Measurements from ENCODE around the gene PACSIN3. TPM values are rescaled to one million over a fixed set of nuclear protein-coding genes. Genes with fewer than 3 reads are reported as not detected.

The PACSIN3 gene
- 32.9 TPM for polyA plus RNA-seq (2012; ENCODE audit: insufficient read length, low read depth)

GRCh38 chr11:47186076-47186699 is at the start of gene PACSIN3:
TSS of gene PACSIN3 (minus strand) at chr11:47186434. CDS start at chr11:47182727, 3,707 bp downstream.
- TF ChIP-seq FOXP2 (optimal IDR thresholded peaks at IDR 0.05; ENCODE audit: borderline replicate concordance, extremely low read depth, extremely low read length, insufficient read depth) (no peak), POLR2AphosphoS5 (IDR thresholded peaks at IDR 0.05; ENCODE audit: low read depth, low read length) (no peak), TAF1 (IDR thresholded peaks at IDR 0.05; ENCODE audit: borderline replicate concordance, insufficient read depth, low read length) (no peak), SIN3A (IDR thresholded peaks at IDR 0.05; ENCODE audit: borderline replicate concordance, insufficient read depth, low read length) (no peak)
- TF ChIP-seq, protein P1, sequence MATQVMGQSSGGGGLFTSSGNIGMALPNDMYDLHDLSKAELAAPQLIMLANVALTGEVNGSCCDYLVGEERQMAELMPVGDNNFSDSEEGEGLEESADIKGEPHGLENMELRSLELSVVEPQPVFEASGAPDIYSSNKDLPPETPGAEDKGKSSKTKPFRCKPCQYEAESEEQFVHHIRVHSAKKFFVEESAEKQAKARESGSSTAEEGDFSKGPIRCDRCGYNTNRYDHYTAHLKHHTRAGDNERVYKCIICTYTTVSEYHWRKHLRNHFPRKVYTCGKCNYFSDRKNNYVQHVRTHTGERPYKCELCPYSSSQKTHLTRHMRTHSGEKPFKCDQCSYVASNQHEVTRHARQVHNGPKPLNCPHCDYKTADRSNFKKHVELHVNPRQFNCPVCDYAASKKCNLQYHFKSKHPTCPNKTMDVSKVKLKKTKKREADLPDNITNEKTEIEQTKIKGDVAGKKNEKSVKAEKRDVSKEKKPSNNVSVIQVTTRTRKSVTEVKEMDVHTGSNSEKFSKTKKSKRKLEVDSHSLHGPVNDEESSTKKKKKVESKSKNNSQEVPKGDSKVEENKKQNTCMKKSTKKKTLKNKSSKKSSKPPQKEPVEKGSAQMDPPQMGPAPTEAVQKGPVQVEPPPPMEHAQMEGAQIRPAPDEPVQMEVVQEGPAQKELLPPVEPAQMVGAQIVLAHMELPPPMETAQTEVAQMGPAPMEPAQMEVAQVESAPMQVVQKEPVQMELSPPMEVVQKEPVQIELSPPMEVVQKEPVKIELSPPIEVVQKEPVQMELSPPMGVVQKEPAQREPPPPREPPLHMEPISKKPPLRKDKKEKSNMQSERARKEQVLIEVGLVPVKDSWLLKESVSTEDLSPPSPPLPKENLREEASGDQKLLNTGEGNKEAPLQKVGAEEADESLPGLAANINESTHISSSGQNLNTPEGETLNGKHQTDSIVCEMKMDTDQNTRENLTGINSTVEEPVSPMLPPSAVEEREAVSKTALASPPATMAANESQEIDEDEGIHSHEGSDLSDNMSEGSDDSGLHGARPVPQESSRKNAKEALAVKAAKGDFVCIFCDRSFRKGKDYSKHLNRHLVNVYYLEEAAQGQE (IDR thresholded peaks at IDR 0.05; ENCODE audit: insufficient read depth in 1 of 2, low read depth in 2 of 2, low read length in 2 of 2), result no peak

DNA sequence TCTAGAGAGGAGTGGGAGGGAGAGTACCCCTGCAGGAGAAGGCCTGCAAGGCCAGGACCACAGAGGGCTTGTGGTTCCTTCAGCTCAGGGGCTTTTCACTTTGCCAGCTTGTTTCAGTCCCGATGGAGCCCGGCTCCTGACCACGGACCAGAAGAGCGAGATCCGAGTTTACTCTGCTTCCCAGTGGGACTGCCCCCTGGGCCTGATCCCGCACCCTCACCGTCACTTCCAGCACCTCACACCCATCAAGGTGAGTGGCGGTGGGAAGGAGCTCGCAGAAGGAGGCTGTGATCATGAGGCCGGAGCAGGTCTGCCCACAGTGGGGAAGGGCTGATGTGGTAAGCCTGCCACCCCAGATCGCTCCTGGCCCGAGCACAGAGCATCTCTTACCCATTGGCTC is 48.9 kb upstream of the PACSIN3 start:
- TF ChIP-seq, protein P1 (IDR thresholded peaks at IDR 0.05; ENCODE audit: insufficient read depth in 1 of 2, low read depth in 2 of 2, low read length in 2 of 2), result no peak
- no peak for TF ChIP-seq TAF1 (IDR thresholded peaks at IDR 0.05; ENCODE audit: borderline replicate concordance, insufficient read depth, low read length)

- TF ChIP-seq SIN3A (IDR thresholded peaks at IDR 0.05; ENCODE audit: borderline replicate concordance, insufficient read depth, low read length) (no peak), TAF1 (IDR thresholded peaks at IDR 0.05; ENCODE audit: borderline replicate concordance, insufficient read depth, low read length) (no peak), POLR2AphosphoS5 (IDR thresholded peaks at IDR 0.05; ENCODE audit: low read depth, low read length) (no peak), FOXP2 (optimal IDR thresholded peaks at IDR 0.05; ENCODE audit: borderline replicate concordance, extremely low read depth, extremely low read length, insufficient read depth) (no peak)
Observed at GRCh38 chr11:47234669-47235100, 48.5 kb upstream of the PACSIN3 start.

- no peak for TF ChIP-seq TAF1 (IDR thresholded peaks at IDR 0.05; ENCODE audit: borderline replicate concordance, insufficient read depth, low read length)
- no peak for TF ChIP-seq SIN3A (IDR thresholded peaks at IDR 0.05; ENCODE audit: borderline replicate concordance, insufficient read depth, low read length)
- TF ChIP-seq POLR2AphosphoS5 (IDR thresholded peaks at IDR 0.05; ENCODE audit: low read depth, low read length), result no peak
- no peak for TF ChIP-seq FOXP2 (optimal IDR thresholded peaks at IDR 0.05; ENCODE audit: borderline replicate concordance, extremely low read depth, extremely low read length, insufficient read depth)
- TF ChIP-seq, protein P1 (IDR thresholded peaks at IDR 0.05; ENCODE audit: insufficient read depth in 1 of 2, low read depth in 2 of 2, low read length in 2 of 2), result no peak
Observed at GRCh38 chr11:47233989-47234668, 47.9 kb upstream of the PACSIN3 start.

- no peak for TF ChIP-seq TAF1 (IDR thresholded peaks at IDR 0.05; ENCODE audit: borderline replicate concordance, insufficient read depth, low read length)
- no peak for TF ChIP-seq POLR2AphosphoS5 (IDR thresholded peaks at IDR 0.05; ENCODE audit: low read depth, low read length)
- TF ChIP-seq SIN3A (IDR thresholded peaks at IDR 0.05; ENCODE audit: borderline replicate concordance, insufficient read depth, low read length), result no peak
- TF ChIP-seq FOXP2 (optimal IDR thresholded peaks at IDR 0.05; ENCODE audit: borderline replicate concordance, extremely low read depth, extremely low read length, insufficient read depth), result no peak
- TF ChIP-seq, protein P1 (IDR thresholded peaks at IDR 0.05; ENCODE audit: insufficient read depth in 1 of 2, low read depth in 2 of 2, low read length in 2 of 2), result no peak
Observed at GRCh38 chr11:47233051-47233450, 46.8 kb upstream of the PACSIN3 start.

Data from PFSK-1 (cell line).